Large intestine (tissue), 1 donor: ENCODE results near the gene ZNF519. TPM values are rescaled to one million over a fixed set of nuclear protein-coding genes. Genes with fewer than 3 reads are reported as not detected.

ENCODE experiments used
- polyA plus RNA-seq: library from polyadenylated mRNA; unstranded; fragments of 120-200 nt; gene quantifications from one replicate; pipeline ENCODE4 v1.2.1, GENCODE V29; 2013

The ZNF519 gene
- polyA plus RNA-seq, 1 donor: 7.2 TPM

Other genes starting within 250 kb of the ZNF519 start
- gene MC2R, start 216.9 kb downstream of the ZNF519 start, polyA plus RNA-seq: 0.06 TPM